BJ (cell line): ENCODE data around the gene FUT7. TPM values are rescaled to one million over a fixed set of nuclear protein-coding genes. Genes with fewer than 3 reads are reported as not detected.
A peak's percentile ranks its signal among the peaks of the same experiment; 100 is the strongest.

Experiments
- CTCF ChIA-PET: fragments of 350-600 bp; formaldehyde crosslinking; extraction: SDS; loops from one replicate; lab custom pipeline; 2021; ENCODE audit warnings: antibody characterized with exemption, inconsistent platforms; lab: Yijun Ruan, JAX
- POLR2A ChIA-PET: fragments of 300-600 bp; sonication (Branson Sonifier 250); formaldehyde crosslinking; extraction: SDS; loops from one replicate; lab custom pipeline; 2021; ENCODE audit warnings: antibody characterized with exemption; lab: Charles Lee
- DNase-seq: peaks from one replicate; pipeline ENCODE4 v3.0.0-alpha.2; 2011; ENCODE audit warnings: low read depth
- H3K27me3 ChIP-seq: 2 replicates; pipeline ENCODE4 v1.6.0; 2011; ENCODE audit warnings: low read length; ENCODE audit not compliant: control insufficient read depth, insufficient read depth
- H3K36me3 ChIP-seq: 2 replicates; pipeline ENCODE4 v1.5.1; 2011; ENCODE audit warnings: low read length; ENCODE audit not compliant: control insufficient read depth, insufficient read depth
- H3K4me3 ChIP-seq: 2 replicates; pipeline ENCODE4 v1.5.1; 2011; ENCODE audit warnings: low read depth, mild to moderate bottlenecking, control low read depth, low read length
- polyA plus RNA-seq: library from polyadenylated mRNA; depleted of rRNA; stranded (reverse); fragments of >200 nt; gene quantifications from 2 replicates; pipeline ENCODE4 v1.2.3, GENCODE V29; 2011
- TF ChIP-seq, protein P1 (sequence below): IDR thresholded peaks from 2 replicates; pipeline ENCODE4 v1.5.1; 2011; ENCODE audit warnings: low read depth, mild to moderate bottlenecking, control low read depth, inconsistent platforms, low read length, moderate library complexity; ENCODE audit not compliant: insufficient read depth

The FUT7 gene
- polyA plus RNA-seq, 1 experiment, result not detected

DNA sequence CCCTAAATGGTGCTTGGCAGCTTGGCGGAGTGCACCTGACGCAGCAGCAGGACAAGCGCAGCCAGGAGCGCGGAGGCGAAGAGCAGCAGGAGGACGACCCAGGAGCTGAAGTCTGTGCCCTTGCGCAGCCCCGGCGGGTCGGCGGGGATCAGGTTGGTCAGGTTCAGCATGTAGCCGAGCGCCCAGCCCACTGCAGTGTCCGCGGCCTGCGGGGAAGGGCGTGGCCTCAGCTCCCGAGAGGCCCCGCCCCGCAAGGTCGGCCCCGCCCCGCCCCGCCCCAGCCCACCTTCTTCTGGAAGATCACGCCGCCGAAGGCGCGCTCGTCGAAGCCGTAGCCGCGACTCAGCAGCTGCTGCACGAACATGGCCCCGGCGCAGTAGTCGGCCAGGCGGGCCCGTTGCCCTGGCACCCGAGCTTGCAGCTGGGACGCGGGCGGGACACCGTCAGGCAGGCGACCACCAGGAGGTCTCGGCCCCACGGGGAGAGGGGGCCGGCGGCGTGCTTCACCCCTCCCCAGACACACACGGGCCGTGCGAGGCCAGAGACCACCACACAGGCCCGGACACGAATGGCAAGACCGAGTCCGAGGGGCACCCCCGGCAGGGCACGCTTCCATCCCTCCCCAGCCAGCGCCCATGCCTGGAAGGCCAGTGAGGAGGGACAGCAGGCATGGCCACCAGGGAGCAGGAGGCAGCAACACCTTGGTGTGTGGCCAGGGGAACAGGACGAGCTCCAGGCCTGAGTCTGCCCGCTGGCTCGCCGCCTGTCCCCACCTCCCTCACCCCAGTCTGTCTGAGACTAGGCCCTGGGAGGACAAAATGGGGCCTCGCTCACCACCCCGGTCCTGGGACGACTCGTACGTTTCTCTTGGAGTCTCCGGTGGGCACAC is 17.0 kb upstream of the FUT7 start:
- TF ChIP-seq, protein P1, sequence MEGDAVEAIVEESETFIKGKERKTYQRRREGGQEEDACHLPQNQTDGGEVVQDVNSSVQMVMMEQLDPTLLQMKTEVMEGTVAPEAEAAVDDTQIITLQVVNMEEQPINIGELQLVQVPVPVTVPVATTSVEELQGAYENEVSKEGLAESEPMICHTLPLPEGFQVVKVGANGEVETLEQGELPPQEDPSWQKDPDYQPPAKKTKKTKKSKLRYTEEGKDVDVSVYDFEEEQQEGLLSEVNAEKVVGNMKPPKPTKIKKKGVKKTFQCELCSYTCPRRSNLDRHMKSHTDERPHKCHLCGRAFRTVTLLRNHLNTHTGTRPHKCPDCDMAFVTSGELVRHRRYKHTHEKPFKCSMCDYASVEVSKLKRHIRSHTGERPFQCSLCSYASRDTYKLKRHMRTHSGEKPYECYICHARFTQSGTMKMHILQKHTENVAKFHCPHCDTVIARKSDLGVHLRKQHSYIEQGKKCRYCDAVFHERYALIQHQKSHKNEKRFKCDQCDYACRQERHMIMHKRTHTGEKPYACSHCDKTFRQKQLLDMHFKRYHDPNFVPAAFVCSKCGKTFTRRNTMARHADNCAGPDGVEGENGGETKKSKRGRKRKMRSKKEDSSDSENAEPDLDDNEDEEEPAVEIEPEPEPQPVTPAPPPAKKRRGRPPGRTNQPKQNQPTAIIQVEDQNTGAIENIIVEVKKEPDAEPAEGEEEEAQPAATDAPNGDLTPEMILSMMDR, result no peak
- ChIA-PET POLR2A (interaction anchor here (0.5 kb wide), 1 partner anchor 36 kb away, joined by 4 read pairs; no protein-coding TSS in a partner anchor), CTCF (interaction anchor here (0.5 to 4.3 kb wide), 12 partner anchors 11 to 500 kb away, joined by 3 to 153 read pairs (median 3); partner anchors contain the start of gene SAPCD2)
- peaks cover 14% of the 10 kb centered on the region for H3K27me3 ChIP-seq
- no peaks in the 10 kb centered on the region for H3K36me3 ChIP-seq
- no peak for DNase-seq
- H3K4me3 ChIP-seq, result no peak overlapping the region

DNA sequence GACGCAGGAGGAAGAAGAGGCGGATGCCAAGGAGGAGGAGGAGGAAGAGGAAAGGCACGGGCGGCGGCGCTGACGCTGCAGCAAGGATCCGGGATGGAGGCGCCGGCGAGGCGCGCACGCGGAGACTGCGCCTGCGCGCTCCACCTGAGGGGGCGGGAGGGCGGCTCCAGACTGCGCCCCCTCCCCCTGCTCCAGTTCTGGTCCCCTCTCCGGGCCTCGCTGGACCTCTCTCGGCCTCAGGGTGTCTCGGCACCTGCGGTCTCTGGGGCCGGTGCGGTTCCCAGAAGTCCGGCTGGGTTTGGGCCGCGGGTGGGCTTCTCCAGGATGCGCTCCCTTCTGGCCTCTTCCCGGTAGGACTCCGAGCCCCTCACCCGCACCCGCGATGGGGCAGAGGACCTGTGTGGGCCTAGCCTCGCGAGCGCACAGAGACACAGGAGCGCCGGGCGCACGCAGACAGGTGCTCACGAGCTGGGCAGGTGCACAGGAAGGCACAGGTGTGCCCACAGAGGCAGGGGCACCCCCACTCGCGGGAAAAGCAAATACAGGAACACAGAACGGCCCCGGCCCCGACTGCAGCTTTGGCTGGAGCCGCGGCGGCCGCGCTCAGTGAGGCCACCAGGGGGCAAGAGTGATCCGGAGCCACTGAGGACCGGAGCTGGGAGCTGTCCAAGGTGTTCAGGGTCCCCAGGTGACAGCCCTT is 14.3 kb upstream of the FUT7 start, which contains the start of gene NPDC1:
Gene NPDC1, minus strand, starts transcription at position 90 of the 700 bp plus-strand sequence. CDS start 188 bp downstream, outside the sequence.
- TF ChIP-seq, protein P1, result peak; percentile 95
- H3K4me3 ChIP-seq, result peak within 1 kb of the TSS; percentile 55
- POLR2A ChIA-PET, result no interaction called here
- H3K36me3 ChIP-seq, result no peaks in the 10 kb centered on the region; the same call in 1 of the 2 replicates
- no peak for DNase-seq
- peaks cover 7% of the 10 kb centered on the region; the same call in 1 of the 2 replicates for H3K27me3 ChIP-seq
- CTCF ChIA-PET, result interaction anchor here (0.7 to 4.3 kb wide), 24 partner anchors 9 to 260 kb away, joined by 3 to 153 read pairs (median 6); partner anchors contain the start of genes AJM1, CYSRT1, FUT7 and RNF224

DNA sequence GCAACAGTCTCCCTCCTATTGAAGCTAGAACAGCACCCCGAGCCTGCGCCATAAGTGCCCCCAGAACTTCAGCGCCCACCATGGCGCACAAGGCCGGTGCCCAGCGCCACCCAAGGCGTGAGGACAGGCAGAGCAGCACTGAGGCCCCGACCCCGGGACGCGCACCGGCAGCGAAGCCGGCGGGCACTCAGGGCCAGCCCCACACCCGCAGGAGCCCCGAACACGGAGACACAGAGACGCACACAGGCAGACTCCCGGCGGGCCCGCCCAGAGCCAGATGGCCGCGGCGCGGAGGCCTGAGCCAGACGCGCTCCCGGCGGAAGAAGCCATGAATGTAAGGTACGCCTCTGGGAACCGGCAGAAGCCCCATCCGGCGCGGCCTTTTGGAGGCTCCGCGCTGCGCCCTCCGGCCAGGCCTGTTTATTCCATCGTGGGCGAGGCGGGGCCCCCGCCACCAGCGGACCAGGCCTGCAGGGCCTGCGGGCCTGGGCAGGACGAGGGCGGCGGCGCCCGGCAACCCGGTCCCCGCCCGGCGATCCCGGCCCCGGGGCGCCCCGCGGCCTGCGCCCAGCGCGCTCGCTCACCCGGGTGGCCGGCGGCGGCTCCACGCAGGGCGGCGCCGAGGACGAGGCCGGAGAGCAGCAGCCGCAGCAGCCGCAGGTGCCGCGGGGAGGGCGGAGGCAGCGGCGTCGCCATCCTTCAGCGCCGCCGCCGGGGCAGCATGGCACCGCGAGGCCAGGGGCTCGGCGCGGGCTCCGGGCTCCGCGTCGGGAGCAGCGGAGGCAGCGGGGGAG is 13.6 kb upstream of the FUT7 start:
- ChIA-PET CTCF (interaction anchor here (0.8 to 4.3 kb wide), 8 partner anchors 10 to 178 kb away, joined by 3 to 153 read pairs (median 11); partner anchors contain the start of genes ABCA2, CYSRT1 and SAPCD2), POLR2A (no interaction called here)
- Histone ChIP-seq H3K36me3 (peaks cover 1% of the 10 kb centered on the region; the same call in 1 of the 2 replicates), H3K4me3 (peak overlapping the region; percentile 55), H3K27me3 (peaks cover 7% of the 10 kb centered on the region; the same call in 1 of the 2 replicates)
- no peak for DNase-seq
- TF ChIP-seq, protein P1, result no peak

DNA sequence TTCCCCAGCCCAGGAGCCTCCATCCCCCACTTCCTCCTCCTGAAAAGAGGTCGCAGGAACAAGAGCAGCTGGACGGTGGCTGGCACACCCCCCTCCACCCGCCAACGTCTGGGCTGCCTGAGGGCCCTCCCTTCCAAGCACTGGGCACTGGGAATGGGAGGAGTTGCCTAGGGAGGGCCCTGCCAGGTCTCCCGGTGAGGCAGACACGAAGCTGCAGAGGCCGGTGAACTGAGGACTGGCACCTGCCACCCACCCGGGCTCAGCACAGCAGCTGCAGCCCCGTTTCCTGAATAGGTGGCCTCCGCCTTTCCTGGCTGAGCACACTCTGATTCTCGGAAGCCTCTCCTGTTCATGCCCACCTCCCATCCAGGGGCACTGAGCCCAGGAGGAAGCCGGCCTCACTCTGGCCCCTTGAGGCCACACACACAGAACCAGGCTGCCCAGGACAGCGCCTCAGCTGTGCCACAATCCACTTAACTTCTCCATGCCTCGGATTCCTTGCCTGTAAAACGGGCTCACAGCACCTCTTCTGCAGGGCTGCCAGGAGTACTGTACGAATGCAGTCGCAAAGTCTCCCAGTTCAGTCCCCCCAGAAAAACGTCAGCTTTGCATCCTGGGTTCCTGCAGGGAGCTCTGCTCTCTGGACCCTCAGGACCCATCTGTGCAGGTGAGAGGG is 12.8 kb upstream of the FUT7 start:
- DNase-seq, result no peak
- POLR2A ChIA-PET, result no interaction called here
- TF ChIP-seq, protein P1, result no peak
- CTCF ChIA-PET, result interaction anchor here (1.4 to 3.0 kb wide), 4 partner anchors 10 to 23 kb away, joined by 4 to 21 read pairs (median 10); partner anchors contain the start of gene ABCA2
- Histone ChIP-seq H3K27me3 (peaks cover 7% of the 10 kb centered on the region; the same call in 1 of the 2 replicates), H3K36me3 (peaks cover 5% of the 10 kb centered on the region), H3K4me3 (peak overlapping the region; percentile 55)
